SK-N-MC (cell line): ENCODE measurements around the gene MYOC.

Experiments
- EZH2 ChIP-seq: fragments of 200-600 bp; sonication (generic); IDR thresholded peaks from one replicate; pipeline ENCODE4 v1.6.1; 2017; ENCODE audit warnings: antibody characterized with exemption
- POLR2AphosphoS5 ChIP-seq: IDR thresholded peaks from 2 replicates; pipeline ENCODE4 v1.6.1; 2012; ENCODE audit warnings: mild to moderate bottlenecking, low read depth, low read length, borderline replicate concordance

DNA sequence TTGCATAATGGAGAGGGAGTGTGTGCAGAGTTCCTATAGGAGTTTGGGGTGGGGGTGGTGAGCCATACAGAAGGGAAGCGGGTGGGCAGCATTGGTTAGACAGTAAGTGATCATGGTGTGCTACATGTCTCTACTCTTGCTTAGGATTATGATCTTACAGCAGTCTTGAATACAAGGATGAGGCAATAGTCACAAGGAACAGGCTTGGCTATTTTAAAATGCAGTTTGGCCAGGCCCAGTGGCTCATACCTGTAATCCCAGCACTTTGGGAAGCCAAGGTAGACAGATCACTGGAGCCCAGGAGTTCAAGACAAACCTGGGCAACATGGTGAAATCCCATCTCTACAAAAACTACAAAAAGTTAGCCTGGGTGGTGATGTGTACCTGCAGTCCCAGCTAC lies 12.3 kb downstream of the MYOC start:
- TF ChIP-seq EZH2 (no peak), POLR2AphosphoS5 (no peak)
